Epidermal melanocyte (primary cell): Measurements from ENCODE around the gene FIGNL2.
A peak's percentile ranks its signal among the peaks of the same experiment; 100 is the strongest.

Experiments used
- DNase-seq: peaks from one replicate; pipeline ENCODE4 v3.0.0; 2011; ENCODE audit warnings: low spot score; ENCODE audit not compliant: insufficient read length

Gene FIGNL2

GRCh38 chr12:51855586-51856428 is 7.3 kb upstream of the FIGNL2 start:
- peak; percentile 75 for DNase-seq

DNA sequence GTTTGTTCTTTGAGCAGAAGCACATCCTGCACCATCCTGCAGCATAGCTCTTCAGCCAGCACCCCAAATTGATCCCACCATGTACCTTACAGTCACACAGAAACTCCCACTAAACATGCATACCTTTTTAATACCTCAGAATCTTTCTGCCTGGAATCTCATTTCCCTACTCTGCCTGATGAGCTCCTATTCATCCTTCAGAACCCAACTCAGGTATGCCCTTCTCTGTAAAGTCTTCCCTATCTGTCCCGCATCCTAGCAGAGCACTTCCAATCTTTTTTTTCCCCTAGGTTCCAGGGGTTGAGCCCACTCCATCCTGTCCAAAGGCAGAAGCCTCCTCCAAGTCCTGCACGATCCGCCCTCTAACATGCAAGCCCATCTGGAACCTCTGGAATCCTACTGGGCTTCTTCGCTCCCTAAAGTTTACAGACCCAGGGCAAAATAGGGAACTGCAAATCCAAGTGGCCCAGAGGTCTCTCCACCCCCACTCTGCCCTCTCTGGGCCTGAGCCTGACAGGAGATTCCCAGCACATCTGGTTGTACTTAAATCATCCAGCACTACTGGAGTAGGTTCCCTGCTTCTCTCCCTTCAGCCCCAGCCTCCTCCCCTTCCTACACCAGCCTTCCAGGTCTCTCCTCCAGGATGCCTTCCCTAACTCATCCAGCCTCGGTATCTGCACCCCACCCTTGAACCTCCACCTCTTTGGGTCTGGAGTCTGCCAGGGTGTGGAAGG is 4.1 kb upstream of the FIGNL2 start:
- no peak for DNase-seq

DNA sequence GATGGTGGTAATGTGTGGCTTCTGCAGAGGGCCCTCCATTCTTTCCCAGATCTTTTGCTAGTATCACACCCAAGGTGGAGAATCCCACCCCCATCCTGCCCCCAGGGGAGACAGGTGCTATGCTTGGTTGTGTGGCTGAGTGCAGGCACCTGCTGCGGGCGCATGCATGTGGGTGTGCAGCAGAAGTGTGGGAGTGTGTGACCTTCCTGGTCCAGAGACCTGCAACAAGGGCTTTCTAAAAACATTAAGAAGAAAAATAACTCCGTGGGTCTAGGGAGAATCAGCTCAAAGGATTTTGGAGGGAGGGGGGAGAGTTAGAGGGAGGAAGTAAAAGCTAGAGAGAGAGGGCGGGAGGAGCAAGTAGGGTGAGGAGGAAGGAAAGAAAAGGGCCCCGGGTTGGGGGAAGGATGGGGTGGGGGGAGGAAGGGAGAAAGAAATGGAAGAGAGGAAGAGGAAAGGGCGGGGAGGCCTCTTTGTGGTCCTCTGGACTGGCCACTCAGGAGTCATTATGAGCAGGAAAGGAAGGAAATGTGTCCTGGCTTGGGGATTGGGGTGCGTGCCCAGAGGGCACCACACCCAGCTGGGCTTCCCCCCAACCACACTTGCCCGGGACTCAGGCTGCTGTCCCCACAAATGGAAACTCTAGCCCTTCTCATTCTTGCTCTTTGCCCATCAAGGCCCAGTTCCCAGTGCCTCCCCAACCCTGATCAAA is 3.1 kb upstream of the FIGNL2 start:
- no peak for DNase-seq

DNA sequence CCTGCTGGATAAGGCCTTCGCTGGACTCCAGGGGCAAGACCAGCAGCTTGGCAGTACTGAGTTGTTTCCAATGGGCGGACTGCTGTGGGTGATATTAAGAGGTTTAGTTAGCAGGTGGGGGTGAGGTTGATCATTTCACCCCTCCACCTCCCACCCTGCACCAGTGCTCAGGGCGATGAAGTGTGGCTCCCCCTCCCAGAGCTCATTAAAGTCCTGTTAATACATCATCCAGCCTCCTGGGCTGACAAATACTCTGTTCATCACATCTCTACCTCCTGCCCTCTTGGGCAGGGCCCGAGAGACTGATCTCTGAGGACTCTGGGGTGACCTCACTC is 2.4 kb upstream of the FIGNL2 start:
- no peak for DNase-seq

DNA sequence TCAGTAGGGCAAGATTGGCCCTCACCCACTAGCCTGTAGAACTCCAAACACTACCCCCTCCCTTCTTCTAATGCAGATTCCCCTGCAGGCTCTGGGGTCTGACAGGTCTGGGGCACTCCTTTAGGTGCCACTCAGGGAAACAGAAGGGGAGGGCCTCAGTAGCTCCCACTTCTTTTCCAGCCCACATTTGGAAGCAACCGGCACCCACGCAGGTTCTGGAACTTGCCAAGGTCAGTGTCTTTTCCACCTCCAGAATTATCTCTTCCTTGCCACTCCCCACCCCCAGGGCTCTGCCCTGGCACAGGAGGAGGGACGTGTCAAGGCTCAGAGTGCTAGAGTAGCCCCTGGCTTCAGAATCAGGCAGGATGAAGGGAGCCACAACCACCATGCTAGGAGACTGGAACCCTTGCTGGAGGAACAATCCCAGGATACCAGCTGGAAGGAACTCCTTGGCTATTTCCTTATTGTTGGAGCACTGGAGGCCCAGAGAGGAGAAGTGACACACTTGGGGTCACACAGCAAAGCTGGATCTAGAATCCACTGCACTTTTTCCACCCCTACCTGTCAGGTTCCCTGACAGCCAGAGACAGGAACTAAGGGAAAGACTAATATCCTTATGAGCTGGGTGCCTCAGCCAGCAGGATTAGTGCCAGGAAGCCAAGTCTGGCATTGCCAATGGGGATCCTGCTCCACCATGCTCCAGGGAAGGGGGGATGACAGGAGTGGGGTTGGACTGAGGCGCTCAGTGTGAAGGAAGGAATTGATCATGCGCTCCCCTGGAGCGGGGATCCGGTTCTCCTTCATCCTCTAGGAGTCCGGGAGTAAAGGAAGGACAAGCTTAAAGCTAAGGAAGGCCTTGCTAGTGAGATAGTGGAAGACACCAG is 1.8 kb upstream of the FIGNL2 start:
- no peak for DNase-seq

DNA sequence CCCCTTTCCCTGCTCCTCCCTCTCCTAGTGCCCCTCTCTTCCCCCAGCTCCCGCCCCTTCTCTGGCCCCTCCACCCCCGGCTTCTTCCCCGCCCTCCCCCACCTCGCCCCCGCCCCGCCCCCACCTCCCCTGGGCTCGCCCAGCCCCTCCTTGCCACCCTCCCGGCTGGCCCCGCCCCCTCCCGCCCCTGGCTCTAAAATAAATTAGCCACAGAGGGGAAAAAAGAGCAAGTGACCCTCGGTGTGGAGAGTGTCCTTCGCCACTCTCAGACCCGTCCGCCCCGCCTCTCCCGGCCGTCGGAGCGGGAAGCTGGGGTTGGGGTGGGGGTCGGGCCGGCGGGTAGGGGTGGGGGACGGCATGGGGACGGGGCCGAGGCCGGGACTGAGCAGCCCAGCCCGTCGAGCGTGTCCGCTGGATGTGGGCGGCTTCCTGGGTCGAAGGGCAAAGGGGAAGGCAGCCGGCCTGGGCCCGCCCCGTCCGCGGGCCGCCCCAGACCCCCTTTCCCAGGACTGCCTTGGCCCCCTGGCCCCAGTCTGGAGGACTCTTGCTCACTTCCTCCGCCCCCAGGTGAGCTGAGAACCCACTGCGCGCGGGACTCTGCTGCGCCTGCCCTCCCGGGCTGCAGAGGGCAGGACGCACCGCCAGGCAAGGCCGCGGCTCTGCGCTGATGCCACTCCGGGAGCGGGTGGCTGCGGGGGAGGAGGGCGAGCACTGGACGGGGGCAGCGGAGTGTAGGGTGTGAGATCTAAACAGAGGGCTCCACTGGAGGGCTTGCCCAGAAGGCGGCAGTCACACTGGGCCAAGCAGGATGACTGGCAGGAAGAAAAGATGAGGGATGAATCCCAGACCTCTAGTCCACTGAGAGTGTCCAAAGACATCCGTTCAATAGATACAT is 570 bp upstream of the FIGNL2 start:
- DNase-seq = no peak

DNA sequence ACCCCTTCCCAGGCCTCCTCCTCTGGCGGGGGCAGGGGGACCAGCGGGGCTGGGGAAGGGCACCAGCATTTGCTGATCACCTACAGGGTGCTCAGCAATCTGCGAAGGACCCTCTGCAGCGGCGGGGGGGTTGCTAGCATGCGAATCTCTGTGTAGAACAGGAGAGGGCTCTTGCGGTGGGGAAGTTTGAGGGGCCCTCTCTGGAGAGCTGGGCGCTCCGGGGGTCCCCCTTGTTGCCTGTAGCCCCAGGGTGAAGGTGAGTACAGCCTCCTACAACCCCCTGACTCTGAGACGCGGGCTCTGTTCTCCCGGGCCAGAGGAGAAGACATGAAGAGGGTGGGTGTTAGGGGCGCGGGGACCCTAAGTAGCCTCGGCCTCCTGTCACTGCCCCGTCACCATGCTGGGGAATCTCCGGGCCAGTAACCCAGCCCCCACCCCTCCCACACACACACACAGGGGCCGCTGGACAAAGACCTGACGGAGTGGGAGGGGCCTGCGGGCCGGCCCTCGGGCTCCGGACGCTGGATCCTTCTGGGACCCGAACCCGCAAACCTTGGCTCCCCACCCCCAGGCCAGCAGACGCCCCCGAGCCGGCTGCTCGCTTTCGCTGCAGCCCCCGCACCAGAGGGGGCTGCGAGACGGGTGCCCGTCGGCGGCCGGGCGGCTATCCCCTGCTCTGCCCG is 734 bp downstream of the FIGNL2 start:
- DNase-seq = no peak

- DNase-seq = no peak
Measured at GRCh38 chr12:51846911-51847642, 1.4 kb downstream of the FIGNL2 start.

GRCh38 chr12:51846271-51846691 is 2.2 kb downstream of the FIGNL2 start:
- no peak for DNase-seq

- DNase-seq = no peak
Measured at GRCh38 chr12:51845482-51845881, 3.0 kb downstream of the FIGNL2 start.

DNA sequence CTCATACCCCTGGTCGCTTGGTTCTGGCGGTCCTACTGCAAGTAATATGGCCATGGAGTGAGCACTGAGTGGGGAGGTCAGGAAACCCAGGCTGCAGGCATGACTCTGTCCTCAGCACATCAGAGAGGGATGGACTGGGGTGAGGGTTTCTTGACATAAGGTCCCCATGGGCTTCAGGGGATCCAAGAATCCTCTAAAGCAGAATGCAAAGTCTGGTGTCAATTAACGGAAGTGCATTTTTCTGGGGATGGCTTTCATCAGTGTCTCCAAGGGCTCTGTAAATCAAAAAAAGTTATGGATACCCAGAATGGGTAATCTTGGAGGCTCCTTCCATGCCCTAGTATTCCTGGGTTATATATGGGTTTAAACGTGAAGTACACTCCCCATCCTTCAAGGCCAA is 3.7 kb downstream of the FIGNL2 start:
- no peak for DNase-seq

DNA sequence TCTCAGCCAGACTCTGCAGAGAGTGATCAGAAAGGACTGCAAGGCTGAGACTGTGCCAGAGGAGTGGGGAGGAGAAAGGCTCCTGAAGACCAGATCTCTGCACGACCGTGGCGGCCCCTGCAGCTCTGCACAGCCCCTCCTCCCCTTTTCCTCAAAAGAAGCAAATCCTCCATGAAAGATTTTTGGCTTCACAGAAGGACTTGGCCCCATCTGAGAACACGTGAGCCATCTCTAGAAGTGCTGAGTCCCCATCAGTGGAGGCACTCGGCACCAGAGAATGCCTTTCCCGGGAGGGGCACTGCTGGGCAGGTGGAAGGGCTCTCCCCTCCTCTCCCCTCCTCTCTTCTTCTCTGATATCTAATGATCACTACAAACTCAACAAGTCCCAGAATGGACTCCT is 6.8 kb downstream of the FIGNL2 start:
- no peak for DNase-seq

DNA sequence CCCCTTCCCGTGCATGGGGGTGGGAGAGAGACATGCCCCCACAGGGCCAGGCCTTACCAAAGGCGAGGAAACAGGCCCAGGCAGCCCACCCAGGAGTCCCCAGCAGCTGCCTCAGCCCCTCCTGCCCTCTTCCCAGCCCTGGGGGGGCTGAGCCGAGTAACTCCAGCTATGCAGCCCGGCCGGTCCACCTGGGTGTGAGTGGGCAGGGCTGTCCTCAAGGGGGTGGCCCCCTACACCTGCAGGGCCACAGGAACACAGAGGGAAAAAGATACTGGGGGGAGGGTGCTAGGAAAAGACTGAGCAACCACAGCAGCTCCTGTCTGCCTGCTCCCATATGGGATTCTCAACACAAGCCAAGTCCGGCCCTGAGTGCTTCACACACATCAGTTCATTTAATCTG is 7.6 kb downstream of the FIGNL2 start:
- no peak for DNase-seq

GRCh38 chr12:51839310-51839947 is 9.1 kb downstream of the FIGNL2 start:
- DNase-seq = no peak

DNA sequence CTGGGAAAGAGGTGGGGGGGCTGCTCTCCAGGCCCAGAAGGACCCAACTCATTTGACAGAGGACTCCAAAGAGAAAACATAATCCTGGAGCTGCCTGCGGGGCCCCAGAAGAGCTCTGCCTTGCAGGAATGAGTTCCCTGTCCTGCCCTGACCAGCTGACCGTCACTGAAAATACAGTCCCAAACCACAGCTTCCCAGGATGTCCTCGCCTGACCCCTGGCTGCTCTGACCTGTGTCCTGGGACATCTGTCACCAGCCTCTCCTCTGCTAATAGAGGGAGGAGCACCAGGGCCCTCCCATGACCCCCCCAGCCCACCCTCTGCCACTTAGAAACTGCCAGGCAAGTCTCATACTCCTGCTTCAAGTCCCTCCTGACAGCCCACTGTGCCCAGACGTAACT is 9.8 kb downstream of the FIGNL2 start:
- no peak for DNase-seq

DNA sequence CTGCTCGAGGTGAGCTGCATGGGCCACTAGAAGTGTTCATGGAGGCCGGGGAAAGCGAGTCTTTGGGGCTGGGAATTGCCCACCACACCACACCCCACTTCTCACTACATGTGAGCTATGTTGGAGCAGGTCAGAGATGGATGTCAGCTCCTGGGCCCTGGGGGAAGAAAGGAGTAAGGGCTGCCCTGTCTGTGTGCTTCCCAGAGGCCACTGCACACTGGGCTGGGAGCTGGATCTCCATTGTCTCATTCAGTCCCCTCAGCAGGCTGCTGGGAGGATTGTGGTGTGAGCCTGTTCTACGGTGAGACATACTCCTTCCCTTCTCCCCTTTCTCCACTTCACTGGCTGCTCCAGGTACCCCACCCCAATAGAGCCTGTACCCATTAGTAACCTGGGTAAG is 10.5 kb downstream of the FIGNL2 start:
- no peak for DNase-seq

DNA sequence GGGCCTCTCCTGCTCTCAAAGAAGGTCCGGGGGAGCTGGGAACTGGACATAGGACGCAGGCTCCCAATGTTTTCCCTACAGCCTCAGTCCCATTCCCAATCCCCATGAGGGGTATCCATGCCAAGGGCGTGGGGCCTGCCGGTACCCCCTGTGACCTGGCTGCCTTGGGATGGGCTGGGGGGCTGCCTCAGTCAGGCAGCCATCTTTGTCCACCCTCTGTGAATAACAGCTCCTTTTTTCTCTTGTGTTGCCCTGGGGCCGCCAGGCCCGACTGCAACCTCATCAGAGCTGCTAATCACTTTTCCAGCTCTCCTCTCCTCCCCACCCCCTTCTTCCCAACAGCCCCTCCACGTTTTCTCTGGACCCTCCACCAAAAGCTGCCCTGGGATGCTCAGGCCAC is 11.2 kb downstream of the FIGNL2 start:
- no peak for DNase-seq

- no peak for DNase-seq
Measured at GRCh38 chr12:51836827-51837173, 11.7 kb downstream of the FIGNL2 start.
